ENCODE measurements around the gene OGT. TPM values are rescaled to one million over a fixed set of nuclear protein-coding genes. Genes with fewer than 3 reads are reported as not detected.

OGT gene
- total RNA-seq, 1 experiment from 2014 or later, result 143 TPM

DNA sequence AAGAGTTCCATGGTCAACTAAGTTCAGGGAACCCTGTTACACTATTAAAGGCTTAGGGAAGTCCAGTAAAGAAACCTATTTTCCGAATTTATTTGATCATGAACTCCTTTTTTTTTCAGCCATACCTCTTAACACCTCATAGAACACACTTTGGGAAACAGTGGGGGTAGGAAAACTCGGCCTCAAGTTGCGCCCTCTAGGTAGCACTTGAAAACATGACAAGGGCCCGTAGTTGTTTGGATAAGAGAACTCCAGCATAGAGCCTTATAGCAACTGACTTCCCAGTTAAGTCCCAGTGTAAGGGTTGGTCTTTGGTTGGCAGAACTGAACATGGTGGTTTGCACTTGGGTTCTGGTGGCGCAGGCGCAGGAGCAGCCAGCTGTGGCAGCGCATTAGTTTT, 14.4 kb downstream of the OGT start:
- no TSS peak for BruUV-seq (replicated peaks)
- Histone ChIP-seq H3K4me3 (replicated peaks in 1 of 2; ENCODE audit: low read depth in 1 of 2, low read length in 2 of 2) (no peak overlapping the region), H3K4me2 (ENCODE audit: low read length) (no peak overlapping the region), H3K36me3 (ENCODE audit: control insufficient read depth in 1 of 2, insufficient read depth in 2 of 2, low read length in 2 of 2) (peaks cover 32% of the 10 kb centered on the region in 2 experiments; a peak in 3 of 4 replicates), H3K27ac (ENCODE audit: low read depth, low read length) (no peak overlapping the region), H3K79me2 (ENCODE audit: insufficient read depth, low read length) (peaks cover 95% of the 10 kb centered on the region), H3K27me3 (ENCODE audit: insufficient read depth, low read length) (no peaks in the 10 kb centered on the region), H3K9me2 (ENCODE audit: insufficient read depth) (no peaks in the 10 kb centered on the region), H3K4me1 (ENCODE audit: control insufficient read depth in 1 of 2, insufficient read depth in 2 of 2, low read length in 2 of 2) (peaks cover 0 to 11% of the 10 kb centered on the region in 2 experiments; a peak in 3 of 4 replicates), H3K9me3 (ENCODE audit: control insufficient read depth in 1 of 2, insufficient read depth in 1 of 2, low read depth in 1 of 2, low read length in 2 of 2) (no peaks in the 10 kb centered on the region), H3K9ac (ENCODE audit: low read length) (no peak overlapping the region), H4K20me1 (ENCODE audit: insufficient read depth) (peaks cover 13% of the 10 kb centered on the region), H2AFZ (ENCODE audit: low read depth, low read length, poor library complexity, severe bottlenecking) (no peak overlapping the region)
- CTCF ChIA-PET, result no interaction called here
- intact Hi-C loops (cut with micrococcal nuclease), result no loop called here
- TF ChIP-seq CEBPB (IDR thresholded peaks at IDR 0.05; ENCODE audit: low read depth) (no peak), ATF3 (IDR thresholded peaks at IDR 0.05) (no peak), CTCF (IDR thresholded peaks at IDR 0.05 in 2 of 3, conservative IDR thresholded peaks at IDR 0.05 in 1 of 3; ENCODE audit: borderline replicate concordance in 1 of 3, insufficient read depth in 1 of 3, low read depth in 2 of 3, low read length in 2 of 3) (peak in 2 of 3 experiments; percentile 12 to 17; a peak in 1 of 6 replicates), RAD21 (IDR thresholded peaks at IDR 0.05; ENCODE audit: low read depth) (no peak), TCF7L2 (IDR thresholded peaks at IDR 0.05; ENCODE audit: borderline replicate concordance, extremely low read depth, insufficient read depth, insufficient read length) (no peak), EZH2phosphoT487 (IDR thresholded peaks at IDR 0.05; ENCODE audit: borderline replicate concordance) (no peak)
- RAD21 ChIA-PET (ENCODE audit: low non-redundant PET in 1 of 2, low total read pairs in 2 of 2, uncharacterized antibody in 2 of 2, unreplicated experiment in 2 of 2), result no interaction called here
- ATAC-seq (no peak), DNase-seq (ENCODE audit: low read depth, low spot score) (no peak)
- POLR2A ChIA-PET, result no interaction called here

- RAD21 ChIA-PET (ENCODE audit: low non-redundant PET in 1 of 2, low total read pairs in 2 of 2, uncharacterized antibody in 2 of 2, unreplicated experiment in 2 of 2), result no interaction called here
- DNase-seq (ENCODE audit: low read depth, low spot score) (no peak), ATAC-seq (no peak)
- Histone ChIP-seq H4K20me1 (ENCODE audit: insufficient read depth) (peaks cover 4% of the 10 kb centered on the region; the same call in 1 of the 2 replicates), H3K4me3 (replicated peaks in 1 of 2; ENCODE audit: low read depth in 1 of 2, low read length in 2 of 2) (no peak overlapping the region), H3K9me2 (ENCODE audit: insufficient read depth) (no peaks in the 10 kb centered on the region), H3K9me3 (ENCODE audit: control insufficient read depth in 1 of 2, insufficient read depth in 1 of 2, low read depth in 1 of 2, low read length in 2 of 2) (no peaks in the 10 kb centered on the region), H3K9ac (ENCODE audit: low read length) (no peak overlapping the region), H3K36me3 (ENCODE audit: control insufficient read depth in 1 of 2, insufficient read depth in 2 of 2, low read length in 2 of 2) (peaks cover 28 to 30% of the 10 kb centered on the region in 2 experiments; a peak in 3 of 4 replicates), H3K4me1 (ENCODE audit: control insufficient read depth in 1 of 2, insufficient read depth in 2 of 2, low read length in 2 of 2) (no peaks in the 10 kb centered on the region), H3K79me2 (ENCODE audit: insufficient read depth, low read length) (peaks cover 93% of the 10 kb centered on the region), H3K27ac (ENCODE audit: low read depth, low read length) (no peak overlapping the region), H2AFZ (ENCODE audit: low read depth, low read length, poor library complexity, severe bottlenecking) (no peak overlapping the region), H3K27me3 (ENCODE audit: insufficient read depth, low read length) (no peaks in the 10 kb centered on the region), H3K4me2 (ENCODE audit: low read length) (no peak overlapping the region)
- TF ChIP-seq SRF (IDR thresholded peaks at IDR 0.05; ENCODE audit: low read depth) (no peak), ELF1 (IDR thresholded peaks at IDR 0.05; ENCODE audit: borderline replicate concordance, low read depth) (no peak), EGR1 (IDR thresholded peaks at IDR 0.05; ENCODE audit: low read depth) (no peak), ZNF274 (IDR thresholded peaks at IDR 0.05; ENCODE audit: low read depth, low read length) (no peak), POLR2A (IDR thresholded peaks at IDR 0.05; ENCODE audit: borderline replicate concordance, extremely low read depth, insufficient read depth, insufficient read length) (no peak), JUND (IDR thresholded peaks at IDR 0.05) (no peak), ZFX (IDR thresholded peaks at IDR 0.05) (no peak), YY1 (IDR thresholded peaks at IDR 0.05; ENCODE audit: extremely low read depth, insufficient replicate concordance, low read depth, low read length) (no peak)
- TF ChIP-seq, protein P1, sequence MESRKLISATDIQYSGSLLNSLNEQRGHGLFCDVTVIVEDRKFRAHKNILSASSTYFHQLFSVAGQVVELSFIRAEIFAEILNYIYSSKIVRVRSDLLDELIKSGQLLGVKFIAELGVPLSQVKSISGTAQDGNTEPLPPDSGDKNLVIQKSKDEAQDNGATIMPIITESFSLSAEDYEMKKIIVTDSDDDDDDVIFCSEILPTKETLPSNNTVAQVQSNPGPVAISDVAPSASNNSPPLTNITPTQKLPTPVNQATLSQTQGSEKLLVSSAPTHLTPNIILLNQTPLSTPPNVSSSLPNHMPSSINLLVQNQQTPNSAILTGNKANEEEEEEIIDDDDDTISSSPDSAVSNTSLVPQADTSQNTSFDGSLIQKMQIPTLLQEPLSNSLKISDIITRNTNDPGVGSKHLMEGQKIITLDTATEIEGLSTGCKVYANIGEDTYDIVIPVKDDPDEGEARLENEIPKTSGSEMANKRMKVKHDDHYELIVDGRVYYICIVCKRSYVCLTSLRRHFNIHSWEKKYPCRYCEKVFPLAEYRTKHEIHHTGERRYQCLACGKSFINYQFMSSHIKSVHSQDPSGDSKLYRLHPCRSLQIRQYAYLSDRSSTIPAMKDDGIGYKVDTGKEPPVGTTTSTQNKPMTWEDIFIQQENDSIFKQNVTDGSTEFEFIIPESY (IDR thresholded peaks at IDR 0.05; ENCODE audit: extremely low read depth, insufficient replicate concordance, low read length), result no peak
- CTCF ChIA-PET, result interaction anchor here (1.0 kb wide), 1 partner anchor 112 kb away, joined by 3 read pairs; no protein-coding TSS in a partner anchor
- intact Hi-C loops (cut with micrococcal nuclease), result loop anchor here (10.0 kb wide), 1 partner anchor 145 kb away; no protein-coding TSS in a partner anchor
- POLR2A ChIA-PET, result no interaction called here
- BruUV-seq (replicated peaks), result no TSS peak
These were observed 17.1 kb downstream of the OGT start for GRCh38 chrX:71549986-71550385.

All from HCT116 (cell line).